ENCODE results near the gene S100A6. TPM values are rescaled to one million over a fixed set of nuclear protein-coding genes. Genes with fewer than 3 reads are reported as not detected.
A peak's percentile ranks its signal among the peaks of the same experiment; 100 is the strongest.

S100A6 gene
- total RNA-seq, 4 donors from 2014 or later = 219 to 881 (median 433) TPM

GRCh38 chr1:153540394-153541361 is 4.9 kb upstream of the S100A6 start, which contains the start of gene S100A5:
S100A5 (minus strand) TSS chr1:153540934; CDS start chr1:153540191, 743 bp downstream.
- Histone ChIP-seq H3K27me3 (no peaks in the 10 kb centered on the region), H3K4me3 (no peak within 1 kb of the TSS), H3K36me3 (no peaks in the 10 kb centered on the region), H3K4me1 (peaks cover 27 to 70% (median 48%) of the 10 kb centered on the region in 4 donors), H3K9me3 (no peaks in the 10 kb centered on the region), H3K27ac (peak within 1 kb of the TSS; percentile 22 to 49 (median 38))
- TF ChIP-seq POLR2A (IDR thresholded peaks at IDR 0.05) (no peak), EP300 (IDR thresholded peaks at IDR 0.05; ENCODE audit: low read depth) (no peak), POLR2AphosphoS5 (IDR thresholded peaks at IDR 0.05) (no peak), CTCF (IDR thresholded peaks at IDR 0.05) (no peak)
- 81% methylated on average over 11 of the region's 11 CpGs; no CpG with 5 or more reads in 1 of the 2 donors for WGBS, 2 donors (ENCODE audit: low coverage in 1 of 2)
- intact Hi-C loops (cut with DNase I; ENCODE audit: low total_unique reads) (no loop called here), in situ Hi-C loops (cut with MboI; ENCODE audit: low pct_ligation_motif_present in 1 of 4, low pct_unique_long_range_greater_than_20kb in 1 of 4, low sequenced_read_pairs in 3 of 4) (loop anchor here in 1 of 4 donors (25.0 kb wide), 1 partner anchor 447 kb away; the partner anchor contains the start of genes JTB, RAB13 and RPS27)
- DNase-seq = no peak

- in situ Hi-C loops (cut with MboI; ENCODE audit: low pct_ligation_motif_present in 1 of 4, low pct_unique_long_range_greater_than_20kb in 1 of 4, low sequenced_read_pairs in 3 of 4) = loop anchor here in 1 of 4 donors (25.0 kb wide), 1 partner anchor 448 kb away; the partner anchor contains the start of genes JTB, RAB13 and RPS27
- WGBS, 2 donors (ENCODE audit: low coverage in 1 of 2) = 84 to 88% methylated on average over 4 of the region's 4 CpGs
- H3K4me1 ChIP-seq = peaks cover 18 to 64% (median 45%) of the 10 kb centered on the region in 4 donors
- no peak overlapping the region for H3K27ac ChIP-seq
- intact Hi-C loops (cut with DNase I; ENCODE audit: low total_unique reads) = no loop called here
- H3K36me3 ChIP-seq = no peaks in the 10 kb centered on the region
- no peaks in the 10 kb centered on the region for H3K9me3 ChIP-seq
- TF ChIP-seq POLR2AphosphoS5 (IDR thresholded peaks at IDR 0.05) (no peak), CTCF (IDR thresholded peaks at IDR 0.05) (no peak), EP300 (IDR thresholded peaks at IDR 0.05; ENCODE audit: low read depth) (no peak), POLR2A (IDR thresholded peaks at IDR 0.05) (no peak)
- H3K27me3 ChIP-seq = no peaks in the 10 kb centered on the region
- no peak overlapping the region for H3K4me3 ChIP-seq
- no peak for DNase-seq
Measured at GRCh38 chr1:153539395-153540093, 3.8 kb upstream of the S100A6 start.

- H3K9me3 ChIP-seq = no peaks in the 10 kb centered on the region
- peak; percentile 84 for DNase-seq
- in situ Hi-C loops (cut with MboI; ENCODE audit: low pct_ligation_motif_present in 1 of 4, low pct_unique_long_range_greater_than_20kb in 1 of 4, low sequenced_read_pairs in 3 of 4) (loop anchor here in 1 of 4 donors (25.0 kb wide), 1 partner anchor 449 kb away; the partner anchor contains the start of genes JTB, RAB13 and RPS27), intact Hi-C loops (cut with DNase I; ENCODE audit: low total_unique reads) (no loop called here)
- H3K27me3 ChIP-seq = no peaks in the 10 kb centered on the region
- TF ChIP-seq CTCF (IDR thresholded peaks at IDR 0.05) (peak in 1 of 5 experiments; percentile 47), EP300 (IDR thresholded peaks at IDR 0.05; ENCODE audit: low read depth) (no peak)
- peak overlapping the region; percentile 95 to 100 (median 99) for H3K27ac ChIP-seq
- WGBS, 2 donors (ENCODE audit: low coverage in 1 of 2) = 50 to 80% methylated on average over 1 to 6 of the region's 6 CpGs
- no peak overlapping the region for H3K4me3 ChIP-seq
- peaks cover 8 to 64% (median 46%) of the 10 kb centered on the region in 4 donors for H3K4me1 ChIP-seq
- no peaks in the 10 kb centered on the region for H3K36me3 ChIP-seq
Measured at GRCh38 chr1:153538315-153538821, 2.6 kb upstream of the S100A6 start.
